Common myeloid progenitor, CD34-positive (primary cell): ENCODE measurements around the gene ADAMTS14.

ENCODE experiments used
- CTCF ChIA-PET: fragments of 350-600 bp; sonication (Branson Sonifier 250); formaldehyde crosslinking; loops from one replicate; lab custom pipeline; 2021; ENCODE audit warnings: antibody characterized with exemption; lab: Charles Lee
- POLR2A ChIA-PET: fragments of 350-600 bp; sonication (Branson Sonifier 250); formaldehyde crosslinking; loops from one replicate; lab custom pipeline; 2021; ENCODE audit warnings: antibody characterized with exemption; lab: Charles Lee
- DNase-seq, 3 donors: peaks; one replicate each; pipeline versions ENCODE4 v3.0.0 to v3.0.0-alpha.2; 2013
- H3K27ac ChIP-seq, 2 experiments: 1 replicate in 1 of 2; 2 replicates in 1 of 2; pipeline ENCODE4 v1.7.0; 2013; ENCODE audit warnings: inconsistent platforms in 2 of 2, low read length in 2 of 2, mild to moderate bottlenecking in 2 of 2, low read depth in 1 of 2, moderate library complexity in 1 of 2; ENCODE audit not compliant: severe bottlenecking in 2 of 2, insufficient read depth in 1 of 2, poor library complexity in 1 of 2
- H3K27me3 ChIP-seq, 5 experiments: replicated peaks in 2 of 5; 1 replicate in 3 of 5; 2 replicates in 2 of 5; pipeline versions ENCODE4 v1.6.1 to v1.7.0; 2013; ENCODE audit warnings: low read length in 4 of 5, mild to moderate bottlenecking in 2 of 5, moderate library complexity in 2 of 5, inconsistent platforms in 1 of 5; ENCODE audit not compliant: insufficient read depth in 5 of 5, control insufficient read depth in 4 of 5
- H3K36me3 ChIP-seq, 4 experiments: 1 replicate in 2 of 4; 2 replicates in 2 of 4; pipeline versions ENCODE4 v1.6.1 to v1.7.0; 2013; ENCODE audit warnings: low read length in 3 of 4, control low read depth in 1 of 4, mild to moderate bottlenecking in 1 of 4; ENCODE audit not compliant: control insufficient read depth in 4 of 4, insufficient read depth in 4 of 4
- H3K4me1 ChIP-seq, 4 experiments: 1 replicate in 3 of 4; 2 replicates in 1 of 4; pipeline versions ENCODE4 v1.6.1 to v1.7.1; 2013; ENCODE audit warnings: low read length in 3 of 4, mild to moderate bottlenecking in 3 of 4, control low read depth in 1 of 4, inconsistent platforms in 1 of 4, moderate library complexity in 1 of 4; ENCODE audit not compliant: control insufficient read depth in 4 of 4, insufficient read depth in 4 of 4; ENCODE audit errors: control extremely low read depth in 1 of 4
- H3K4me3 ChIP-seq, 7 experiments: 1 replicate in 4 of 7; 2 replicates in 3 of 7; pipeline versions ENCODE4 v1.5.1 to v1.7.0; 2013; ENCODE audit warnings: mild to moderate bottlenecking in 7 of 7, low read length in 6 of 7, moderate library complexity in 6 of 7, inconsistent platforms in 2 of 7, low read depth in 2 of 7, control low read depth in 1 of 7; ENCODE audit not compliant: insufficient read depth in 4 of 7, control insufficient read depth in 1 of 7; ENCODE audit errors: extremely low read depth in 1 of 7
- H3K9me3 ChIP-seq, 5 experiments: 1 replicate in 4 of 5; 2 replicates in 1 of 5; pipeline versions ENCODE4 v1.6.1 to v1.7.1; 2013; ENCODE audit warnings: low read length in 4 of 5, mild to moderate bottlenecking in 2 of 5, inconsistent platforms in 1 of 5, low read depth in 1 of 5, moderate library complexity in 1 of 5; ENCODE audit not compliant: control insufficient read depth in 4 of 5, insufficient read depth in 2 of 5; ENCODE audit errors: control extremely low read depth in 1 of 5
- WGBS: methylation state at CpG from one replicate; pipeline ENCODE4 v1.1.5; 2013; ENCODE audit not compliant: insufficient coverage; 5-methylcytosine and 5-hydroxymethylcytosine counted together

The ADAMTS14 gene

DNA sequence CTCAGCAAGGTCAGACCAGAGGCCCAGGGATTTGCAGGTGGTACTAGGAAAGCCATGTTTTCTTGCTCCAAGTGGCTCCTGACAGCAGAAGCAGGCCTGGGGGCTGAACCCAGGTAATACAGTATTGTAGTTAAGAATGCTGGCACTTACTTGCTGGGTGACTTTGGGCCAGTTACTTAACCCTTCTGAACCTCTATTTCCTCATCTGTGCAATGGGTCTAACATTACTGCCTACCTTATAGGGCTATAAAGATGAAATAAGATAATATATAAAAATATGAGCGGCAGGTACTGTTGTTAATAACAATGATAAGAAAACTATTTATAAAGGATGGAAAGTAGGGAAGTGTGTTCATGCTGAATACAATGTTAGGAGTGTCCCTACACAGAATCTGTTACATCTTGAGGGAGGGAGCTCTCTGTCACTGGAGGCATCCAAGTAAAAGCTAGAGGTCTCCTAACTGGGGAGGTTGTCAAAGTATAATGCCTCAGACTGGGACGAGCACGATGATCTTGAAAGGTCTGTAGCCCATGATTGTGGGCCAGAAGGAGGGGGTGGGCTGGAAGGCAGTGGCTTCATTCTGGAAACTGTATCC is 26.9 kb downstream of the ADAMTS14 start:
- WGBS, result 100% methylated on average over 2 of the region's 3 CpGs
- ChIA-PET CTCF (interaction anchor here (1.5 kb wide), 1 partner anchor 16 kb away, joined by 4 read pairs; no protein-coding TSS in a partner anchor), POLR2A (no interaction called here)
- Histone ChIP-seq H3K9me3 (no peaks in the 10 kb centered on the region), H3K4me1 (peaks cover 0 to 4% (median 0%) of the 10 kb centered on the region in 4 experiments), H3K4me3 (no peak overlapping the region), H3K27ac (no peak overlapping the region), H3K27me3 (no peaks in the 10 kb centered on the region), H3K36me3 (no peaks in the 10 kb centered on the region)
- DNase-seq, result no peak

DNA sequence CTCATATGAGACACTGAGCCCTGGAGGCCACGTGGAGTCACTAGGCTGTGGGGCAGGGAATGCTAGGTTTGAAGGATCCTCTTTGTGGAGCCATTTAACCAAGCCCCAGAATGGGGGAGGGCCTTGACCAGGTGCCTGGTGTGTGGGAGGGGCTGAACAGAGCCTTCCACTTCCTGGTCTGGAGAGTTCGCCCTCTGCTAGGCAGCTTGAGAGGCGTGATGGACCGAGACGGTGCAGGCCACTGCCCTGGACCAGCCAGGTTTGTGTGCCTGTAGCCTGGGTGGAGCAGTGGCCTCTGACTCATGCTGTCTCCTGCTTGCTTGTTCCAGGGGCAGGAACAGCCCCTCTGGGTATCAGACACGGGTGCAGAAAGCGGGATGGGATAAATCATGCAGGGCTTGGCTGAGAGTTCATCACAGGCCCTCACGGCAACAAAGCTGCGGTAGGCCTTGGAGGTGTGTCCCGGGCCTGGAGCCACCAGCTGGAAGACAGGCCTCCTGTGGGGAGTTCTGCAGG is 27.4 kb downstream of the ADAMTS14 start:
- no peaks in the 10 kb centered on the region for H3K27me3 ChIP-seq
- H3K9me3 ChIP-seq, result no peaks in the 10 kb centered on the region
- no peaks in the 10 kb centered on the region for H3K36me3 ChIP-seq
- ChIA-PET POLR2A (no interaction called here), CTCF (interaction anchor here (1.5 kb wide), 1 partner anchor 16 kb away, joined by 4 read pairs; no protein-coding TSS in a partner anchor)
- H3K4me3 ChIP-seq, result no peak overlapping the region
- DNase-seq, result no peak
- H3K27ac ChIP-seq, result no peak overlapping the region
- 93% methylated on average over 10 of the region's 10 CpGs for WGBS
- peaks cover 0 to 4% (median 0%) of the 10 kb centered on the region in 4 experiments for H3K4me1 ChIP-seq

DNA sequence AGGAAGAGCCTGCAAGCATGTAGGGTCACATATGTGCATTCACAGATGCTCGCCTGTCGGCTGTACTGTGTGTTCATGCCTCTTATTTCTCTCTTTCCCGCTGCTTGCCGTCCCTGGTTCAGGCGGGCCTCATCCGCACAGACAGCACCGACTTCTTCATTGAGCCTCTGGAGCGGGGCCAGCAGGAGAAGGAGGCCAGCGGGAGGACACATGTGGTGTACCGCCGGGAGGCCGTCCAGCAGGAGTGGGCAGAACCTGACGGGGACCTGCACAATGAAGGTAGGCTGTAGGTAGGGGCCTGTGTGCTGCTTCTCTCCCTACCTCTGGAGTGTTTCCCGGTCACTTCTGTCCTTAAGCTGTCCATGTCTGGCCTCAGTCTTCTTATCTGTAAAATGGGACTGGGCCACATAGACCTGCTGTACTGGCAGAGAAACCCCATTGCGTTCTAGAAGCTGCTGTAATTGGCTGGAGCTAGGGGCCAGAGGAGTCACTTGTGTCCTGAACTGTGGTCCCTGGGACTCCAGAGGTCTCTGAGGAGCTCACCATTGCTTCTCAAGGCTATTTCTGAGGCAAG is 30.0 kb downstream of the ADAMTS14 start:
- Histone ChIP-seq H3K36me3 (no peaks in the 10 kb centered on the region), H3K27ac (no peak overlapping the region), H3K4me3 (no peak overlapping the region), H3K4me1 (peaks cover 0 to 4% (median 0%) of the 10 kb centered on the region in 4 experiments), H3K27me3 (no peaks in the 10 kb centered on the region), H3K9me3 (no peaks in the 10 kb centered on the region)
- POLR2A ChIA-PET, result no interaction called here
- DNase-seq, result no peak
- CTCF ChIA-PET, result interaction anchor here (1.0 kb wide), 1 partner anchor 11 kb away, joined by 3 read pairs; no protein-coding TSS in a partner anchor
- 97% methylated on average over 15 of the region's 15 CpGs for WGBS

DNA sequence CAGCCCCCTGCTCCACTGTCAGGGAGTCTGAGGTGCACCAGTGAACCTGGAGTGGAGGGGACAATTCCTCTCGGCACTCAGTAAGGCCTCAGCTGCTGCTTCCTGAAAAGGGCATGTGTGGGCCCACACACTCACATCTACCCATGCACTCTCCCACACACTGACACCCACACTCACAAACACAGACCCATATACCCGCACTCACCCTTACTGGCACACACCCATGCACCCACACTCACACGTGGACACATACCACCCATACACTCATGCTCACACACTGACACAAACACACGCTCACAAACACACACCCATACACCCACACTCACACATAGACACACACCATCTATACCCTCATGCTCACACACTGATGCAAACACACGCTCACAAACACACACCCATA is 31.9 kb downstream of the ADAMTS14 start:
- DNase-seq, result no peak
- CTCF ChIA-PET, result no interaction called here
- H3K27ac ChIP-seq, result no peak overlapping the region
- H3K4me3 ChIP-seq, result no peak overlapping the region
- H3K27me3 ChIP-seq, result no peaks in the 10 kb centered on the region
- 94% methylated on average over 5 of the region's 5 CpGs for WGBS
- no peaks in the 10 kb centered on the region for H3K36me3 ChIP-seq
- H3K9me3 ChIP-seq, result no peaks in the 10 kb centered on the region
- POLR2A ChIA-PET, result no interaction called here
- H3K4me1 ChIP-seq, result peaks cover 0 to 4% (median 0%) of the 10 kb centered on the region in 4 experiments

DNA sequence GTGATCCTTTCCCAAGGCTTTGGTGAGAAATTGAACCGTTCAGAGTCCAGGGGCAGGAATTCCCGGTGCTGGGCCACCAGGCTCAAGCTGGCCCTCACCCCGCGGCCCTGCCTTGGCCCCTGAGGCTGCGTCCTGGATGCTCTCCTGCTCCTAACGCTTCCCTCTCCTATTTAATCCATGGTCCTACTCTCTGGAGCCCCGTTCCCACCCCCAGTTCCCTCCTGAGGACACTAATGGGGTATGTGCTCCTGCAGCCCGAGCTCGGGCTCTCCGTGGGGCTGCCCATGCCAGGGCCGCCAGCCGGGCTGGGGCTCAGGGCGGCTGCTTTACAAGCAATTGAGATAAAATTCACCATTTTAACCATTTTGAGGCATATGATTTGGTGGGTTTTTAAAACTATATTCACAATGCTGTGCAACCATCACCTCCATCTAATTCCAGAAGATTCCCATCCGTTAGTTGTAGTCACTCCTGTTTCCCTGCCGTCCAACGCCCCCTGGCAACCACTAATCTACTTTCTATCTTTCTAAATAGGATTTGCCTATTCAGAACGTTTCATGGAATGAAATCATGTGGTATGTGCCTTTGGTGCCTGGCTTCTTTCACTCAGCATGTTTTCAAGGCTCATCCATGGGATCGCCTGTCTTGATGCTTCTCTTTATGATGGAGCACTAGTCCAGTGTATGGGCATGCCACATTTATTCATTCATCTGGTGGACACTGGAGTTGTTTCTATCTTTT is 33.0 kb downstream of the ADAMTS14 start:
- H3K27me3 ChIP-seq, result no peaks in the 10 kb centered on the region
- H3K27ac ChIP-seq, result no peak overlapping the region
- POLR2A ChIA-PET, result no interaction called here
- H3K9me3 ChIP-seq, result no peaks in the 10 kb centered on the region
- DNase-seq, result no peak
- 96% methylated on average over 10 of the region's 18 CpGs for WGBS
- H3K4me1 ChIP-seq, result no peaks in the 10 kb centered on the region
- no peaks in the 10 kb centered on the region for H3K36me3 ChIP-seq
- CTCF ChIA-PET, result no interaction called here
- no peak overlapping the region for H3K4me3 ChIP-seq

DNA sequence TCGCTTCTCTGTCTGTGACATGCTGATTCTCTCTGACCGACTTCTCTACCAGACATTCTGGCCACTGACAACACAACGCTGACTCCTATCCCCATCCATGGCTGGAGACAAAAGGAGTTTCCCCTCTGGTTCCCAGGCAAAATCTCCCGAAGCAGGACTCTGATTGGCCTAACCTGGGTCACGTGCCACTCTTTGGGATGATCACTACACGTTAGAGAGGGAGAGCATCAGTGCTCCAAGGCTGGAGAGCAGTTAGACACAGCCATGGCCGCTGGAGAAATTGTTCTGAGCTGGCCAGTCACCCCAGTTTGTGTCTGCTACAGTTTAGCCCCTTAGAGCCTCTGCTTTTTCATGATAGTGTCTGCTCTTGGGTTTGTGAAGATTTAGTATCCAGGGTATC is 38.9 kb downstream of the ADAMTS14 start:
- POLR2A ChIA-PET, result no interaction called here
- Histone ChIP-seq H3K36me3 (no peaks in the 10 kb centered on the region), H3K27me3 (no peaks in the 10 kb centered on the region), H3K4me3 (no peak overlapping the region), H3K9me3 (no peaks in the 10 kb centered on the region), H3K27ac (no peak overlapping the region), H3K4me1 (peaks cover 0 to 8% (median 0%) of the 10 kb centered on the region in 4 experiments)
- DNase-seq, result no peak
- CTCF ChIA-PET, result no interaction called here
- 98% methylated on average over 7 of the region's 7 CpGs for WGBS

DNA sequence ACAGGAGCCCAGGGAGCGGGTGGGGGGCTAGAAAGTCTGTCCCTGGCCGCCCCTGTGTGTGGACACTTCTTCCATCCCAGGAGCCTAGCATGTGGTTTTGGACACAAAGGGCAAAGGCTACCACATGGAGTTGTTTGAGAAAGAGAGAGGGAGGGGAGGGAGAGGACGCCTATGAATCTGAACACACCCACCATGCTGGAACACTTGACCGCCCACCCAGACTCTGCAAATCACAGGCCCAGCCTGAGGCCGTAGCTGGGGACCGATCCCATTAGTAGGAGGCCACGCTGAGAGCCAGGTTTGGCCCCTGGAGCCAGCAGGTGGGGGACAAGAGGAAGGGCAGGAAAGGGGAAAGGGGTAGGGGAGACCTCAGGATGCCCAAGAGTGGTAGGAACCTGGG is 39.6 kb downstream of the ADAMTS14 start:
- DNase-seq, result no peak
- WGBS, result 100% methylated on average over 5 of the region's 7 CpGs
- no peak overlapping the region for H3K4me3 ChIP-seq
- POLR2A ChIA-PET, result no interaction called here
- no peaks in the 10 kb centered on the region for H3K9me3 ChIP-seq
- no peak overlapping the region for H3K27ac ChIP-seq
- H3K36me3 ChIP-seq, result no peaks in the 10 kb centered on the region
- no peaks in the 10 kb centered on the region for H3K27me3 ChIP-seq
- CTCF ChIA-PET, result no interaction called here
- H3K4me1 ChIP-seq, result peaks cover 0 to 11% (median 0%) of the 10 kb centered on the region in 4 experiments
